ENCODE results near the gene CAPN10.
A peak's percentile ranks its signal among the peaks of the same experiment; 100 is the strongest.

CAPN10 gene

GRCh38 chr2:240576036-240576435 lies 10.5 kb upstream of the CAPN10 start:
- Mint-ChIP-seq H3K27ac (peak overlapping the region; percentile 59), H3K27me3 (no peaks in the 10 kb centered on the region), H3K4me3 (no peak overlapping the region), H3K36me3 (ENCODE audit: low read depth) (peaks cover 69% of the 10 kb centered on the region), H3K4me1 (ENCODE audit: low read depth) (peaks cover 31% of the 10 kb centered on the region), H3K9me3 (no peaks in the 10 kb centered on the region)
- DNase-seq, result no peak

GRCh38 chr2:240576436-240577205 lies 9.9 kb upstream of the CAPN10 start:
- Mint-ChIP-seq H3K36me3 (ENCODE audit: low read depth) (peaks cover 71% of the 10 kb centered on the region), H3K27ac (no peak overlapping the region), H3K4me3 (no peak overlapping the region)

GRCh38 chr2:240577281-240578109 lies 9.0 kb upstream of the CAPN10 start:
- no peaks in the 10 kb centered on the region for H3K9me3 Mint-ChIP-seq
- H3K36me3 Mint-ChIP-seq (ENCODE audit: low read depth), result peaks cover 71% of the 10 kb centered on the region
- no peaks in the 10 kb centered on the region for H3K27me3 Mint-ChIP-seq
- peaks cover 29% of the 10 kb centered on the region for H3K4me1 Mint-ChIP-seq (ENCODE audit: low read depth)
- no peak for DNase-seq
- no peak overlapping the region for H3K27ac Mint-ChIP-seq
- H3K4me3 Mint-ChIP-seq, result no peak overlapping the region

More at GRCh38 chr2:240576436-240577205, 9.9 kb upstream of the CAPN10 start:
- Mint-ChIP-seq H3K9me3 (no peaks in the 10 kb centered on the region), H3K4me1 (ENCODE audit: low read depth) (peaks cover 26% of the 10 kb centered on the region), H3K27me3 (no peaks in the 10 kb centered on the region)
- no peak for DNase-seq

GRCh38 chr2:240578110-240578450 lies 8.5 kb upstream of the CAPN10 start:
- Mint-ChIP-seq H3K4me1 (ENCODE audit: low read depth) (peaks cover 34% of the 10 kb centered on the region), H3K27me3 (no peaks in the 10 kb centered on the region), H3K27ac (peak overlapping the region; percentile 14), H3K9me3 (no peaks in the 10 kb centered on the region), H3K4me3 (no peak overlapping the region), H3K36me3 (ENCODE audit: low read depth) (peaks cover 69% of the 10 kb centered on the region)
- no peak for DNase-seq

- Mint-ChIP-seq H3K4me3 (no peak overlapping the region), H3K9me3 (no peaks in the 10 kb centered on the region), H3K36me3 (ENCODE audit: low read depth) (peaks cover 68% of the 10 kb centered on the region), H3K27me3 (no peaks in the 10 kb centered on the region), H3K27ac (peak overlapping the region; percentile 87), H3K4me1 (ENCODE audit: low read depth) (peaks cover 37% of the 10 kb centered on the region)
- no peak for DNase-seq
These were observed 8.0 kb upstream of the CAPN10 start for GRCh38 chr2:240578488-240578887.

- Mint-ChIP-seq H3K4me3 (no peak overlapping the region), H3K9me3 (no peaks in the 10 kb centered on the region), H3K27me3 (no peaks in the 10 kb centered on the region), H3K36me3 (ENCODE audit: low read depth) (peaks cover 69% of the 10 kb centered on the region), H3K27ac (peak overlapping the region; percentile 87), H3K4me1 (ENCODE audit: low read depth) (peaks cover 40% of the 10 kb centered on the region)
- no peak for DNase-seq
These were observed 7.3 kb upstream of the CAPN10 start for GRCh38 chr2:240579071-240579762.

- H3K4me1 Mint-ChIP-seq (ENCODE audit: low read depth), result peaks cover 48% of the 10 kb centered on the region
- no peaks in the 10 kb centered on the region for H3K27me3 Mint-ChIP-seq
- no peaks in the 10 kb centered on the region for H3K9me3 Mint-ChIP-seq
- peak overlapping the region; percentile 87 for H3K27ac Mint-ChIP-seq
- peak; percentile 79 for DNase-seq
- peak overlapping the region; percentile 32 for H3K4me3 Mint-ChIP-seq
- peaks cover 71% of the 10 kb centered on the region for H3K36me3 Mint-ChIP-seq (ENCODE audit: low read depth)
These were observed 6.5 kb upstream of the CAPN10 start for GRCh38 chr2:240579771-240580614.

- Mint-ChIP-seq H3K4me1 (ENCODE audit: low read depth) (peaks cover 57% of the 10 kb centered on the region), H3K9me3 (no peaks in the 10 kb centered on the region), H3K27ac (no peak overlapping the region), H3K4me3 (no peak overlapping the region), H3K36me3 (ENCODE audit: low read depth) (peaks cover 63% of the 10 kb centered on the region), H3K27me3 (no peaks in the 10 kb centered on the region)
- no peak for DNase-seq
These were observed 4.7 kb upstream of the CAPN10 start for GRCh38 chr2:240581811-240582210.

- H3K4me1 Mint-ChIP-seq (ENCODE audit: low read depth), result peaks cover 63% of the 10 kb centered on the region
- H3K27ac Mint-ChIP-seq, result no peak overlapping the region
- peaks cover 62% of the 10 kb centered on the region for H3K36me3 Mint-ChIP-seq (ENCODE audit: low read depth)
- no peaks in the 10 kb centered on the region for H3K9me3 Mint-ChIP-seq
- no peak for DNase-seq
- H3K27me3 Mint-ChIP-seq, result no peaks in the 10 kb centered on the region
- H3K4me3 Mint-ChIP-seq, result no peak overlapping the region
These were observed 3.8 kb upstream of the CAPN10 start for GRCh38 chr2:240582781-240583180.

GRCh38 chr2:240583774-240584173 lies 2.8 kb upstream of the CAPN10 start:
- no peaks in the 10 kb centered on the region for H3K9me3 Mint-ChIP-seq
- peaks cover 71% of the 10 kb centered on the region for H3K4me1 Mint-ChIP-seq (ENCODE audit: low read depth)
- no peak overlapping the region for H3K4me3 Mint-ChIP-seq
- H3K27ac Mint-ChIP-seq, result no peak overlapping the region
- no peak for DNase-seq
- H3K36me3 Mint-ChIP-seq (ENCODE audit: low read depth), result peaks cover 60% of the 10 kb centered on the region
- no peaks in the 10 kb centered on the region for H3K27me3 Mint-ChIP-seq

- peak overlapping the region; percentile 97 for H3K4me3 Mint-ChIP-seq
- no peaks in the 10 kb centered on the region for H3K27me3 Mint-ChIP-seq
- DNase-seq, result no peak
- H3K9me3 Mint-ChIP-seq, result no peaks in the 10 kb centered on the region
- H3K27ac Mint-ChIP-seq, result peak overlapping the region; percentile 84
- H3K36me3 Mint-ChIP-seq (ENCODE audit: low read depth), result peaks cover 64% of the 10 kb centered on the region
- H3K4me1 Mint-ChIP-seq (ENCODE audit: low read depth), result peaks cover 70% of the 10 kb centered on the region
These were observed 2.0 kb upstream of the CAPN10 start for GRCh38 chr2:240584486-240585031.

- no peak for DNase-seq
- Mint-ChIP-seq H3K36me3 (ENCODE audit: low read depth) (peaks cover 64% of the 10 kb centered on the region), H3K4me1 (ENCODE audit: low read depth) (peaks cover 70% of the 10 kb centered on the region), H3K27me3 (no peaks in the 10 kb centered on the region), H3K4me3 (peak overlapping the region; percentile 97), H3K9me3 (no peaks in the 10 kb centered on the region), H3K27ac (peak overlapping the region; percentile 84)
These were observed 1.4 kb upstream of the CAPN10 start for GRCh38 chr2:240585101-240585500.

GRCh38 chr2:240585681-240586197 lies 795 bp upstream of the CAPN10 start:
- peaks cover 62% of the 10 kb centered on the region for H3K36me3 Mint-ChIP-seq (ENCODE audit: low read depth)
- H3K4me1 Mint-ChIP-seq (ENCODE audit: low read depth), result peaks cover 65% of the 10 kb centered on the region
- DNase-seq, result no peak
- peak overlapping the region; percentile 97 for H3K4me3 Mint-ChIP-seq
- H3K27me3 Mint-ChIP-seq, result no peaks in the 10 kb centered on the region
- peak overlapping the region; percentile 93 for H3K27ac Mint-ChIP-seq
- H3K9me3 Mint-ChIP-seq, result no peaks in the 10 kb centered on the region

Measured in activated T-cell treated with anti-CD3 and anti-CD28 coated beads, Interleukin-2, amount 50 U/mL, for 24 hours (primary cell).